ENCODE data around the gene MPDU1.
A peak's percentile ranks its signal among the peaks of the same experiment; 100 is the strongest.

The MPDU1 gene

DNA sequence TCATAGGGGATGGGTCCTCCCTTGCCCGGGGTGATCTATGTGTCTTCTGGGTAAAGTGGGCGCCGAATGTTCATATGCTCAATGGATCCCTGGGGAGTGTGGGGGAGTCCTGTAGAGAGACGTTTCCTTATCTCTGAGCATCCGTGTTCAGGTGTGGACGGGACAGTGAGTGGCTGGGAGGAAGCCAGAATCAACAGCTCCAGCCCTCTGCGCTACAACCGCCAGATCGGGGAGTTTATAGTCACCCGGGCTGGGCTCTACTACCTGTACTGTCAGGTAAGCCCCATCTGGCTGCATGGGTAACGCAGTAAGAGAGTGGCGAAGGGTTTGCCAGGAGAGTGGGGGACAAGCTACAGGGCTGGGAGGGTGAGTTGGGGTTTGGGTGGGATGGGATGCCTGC is 27.0 kb upstream of the MPDU1 start:
- no peak for TF ChIP-seq CTCF (IDR thresholded peaks at IDR 0.05; ENCODE audit: control insufficient read depth, insufficient read depth, low read depth, low read length, missing control alignments)
- no peak for DNase-seq (ENCODE audit: low read depth)

GRCh38 chr17:7557147-7557764 is 26.4 kb upstream of the MPDU1 start:
- no peak overlapping the region for H3K4me3 ChIP-seq (ENCODE audit: control insufficient read depth, low read depth, low read length)
- TF ChIP-seq CTCF (IDR thresholded peaks at IDR 0.05; ENCODE audit: control insufficient read depth, insufficient read depth, low read depth, low read length, missing control alignments) = no peak
- no peak for DNase-seq (ENCODE audit: low read depth)

More for the DNA sequence above, 27.0 kb upstream of the MPDU1 start:
- H3K4me3 ChIP-seq (ENCODE audit: control insufficient read depth, low read depth, low read length) = no peak overlapping the region

DNA sequence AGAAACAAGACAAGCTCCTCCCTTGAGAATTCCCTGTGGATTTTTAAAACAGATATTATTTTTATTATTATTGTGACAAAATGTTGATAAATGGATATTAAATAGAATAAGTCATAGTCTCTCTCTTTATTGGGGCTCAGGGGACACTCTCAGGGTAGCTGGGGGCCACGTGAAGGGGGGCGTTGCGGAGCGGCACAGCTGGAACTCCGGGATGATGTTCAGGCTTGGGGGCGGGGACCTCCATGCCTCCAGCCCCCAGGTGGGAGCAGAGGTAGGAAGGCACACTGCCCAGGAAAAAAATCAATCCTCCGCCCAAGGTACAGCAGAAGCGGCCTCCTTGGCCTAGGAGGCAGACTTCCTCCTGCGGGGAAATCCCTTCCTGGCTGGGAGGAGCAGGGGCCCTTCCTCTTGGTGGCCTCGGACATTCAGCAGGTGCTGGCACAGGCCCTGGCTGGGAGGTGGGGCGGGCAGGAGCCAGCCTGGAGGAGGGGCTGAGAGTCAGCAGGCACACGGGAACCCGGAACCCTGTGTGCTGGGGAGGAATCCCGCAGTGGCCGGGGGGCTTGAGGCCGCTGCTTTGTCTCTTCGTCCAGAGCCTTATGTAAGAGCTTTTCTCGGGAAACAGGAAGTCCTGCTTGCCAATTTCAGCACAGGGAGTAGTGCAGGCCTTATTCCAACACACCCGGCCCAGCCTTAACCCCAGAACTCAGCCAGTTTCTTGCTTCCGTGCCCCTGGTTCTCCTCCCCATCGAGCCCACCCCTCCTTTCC is 25.7 kb upstream of the MPDU1 start:
- H3K4me3 ChIP-seq (ENCODE audit: control insufficient read depth, low read depth, low read length) = no peak overlapping the region; the same call in 1 of the 2 replicates
- peak; percentile 28 for DNase-seq (ENCODE audit: low read depth)
- TF ChIP-seq CTCF (IDR thresholded peaks at IDR 0.05; ENCODE audit: control insufficient read depth, insufficient read depth, low read depth, low read length, missing control alignments) = no peak

DNA sequence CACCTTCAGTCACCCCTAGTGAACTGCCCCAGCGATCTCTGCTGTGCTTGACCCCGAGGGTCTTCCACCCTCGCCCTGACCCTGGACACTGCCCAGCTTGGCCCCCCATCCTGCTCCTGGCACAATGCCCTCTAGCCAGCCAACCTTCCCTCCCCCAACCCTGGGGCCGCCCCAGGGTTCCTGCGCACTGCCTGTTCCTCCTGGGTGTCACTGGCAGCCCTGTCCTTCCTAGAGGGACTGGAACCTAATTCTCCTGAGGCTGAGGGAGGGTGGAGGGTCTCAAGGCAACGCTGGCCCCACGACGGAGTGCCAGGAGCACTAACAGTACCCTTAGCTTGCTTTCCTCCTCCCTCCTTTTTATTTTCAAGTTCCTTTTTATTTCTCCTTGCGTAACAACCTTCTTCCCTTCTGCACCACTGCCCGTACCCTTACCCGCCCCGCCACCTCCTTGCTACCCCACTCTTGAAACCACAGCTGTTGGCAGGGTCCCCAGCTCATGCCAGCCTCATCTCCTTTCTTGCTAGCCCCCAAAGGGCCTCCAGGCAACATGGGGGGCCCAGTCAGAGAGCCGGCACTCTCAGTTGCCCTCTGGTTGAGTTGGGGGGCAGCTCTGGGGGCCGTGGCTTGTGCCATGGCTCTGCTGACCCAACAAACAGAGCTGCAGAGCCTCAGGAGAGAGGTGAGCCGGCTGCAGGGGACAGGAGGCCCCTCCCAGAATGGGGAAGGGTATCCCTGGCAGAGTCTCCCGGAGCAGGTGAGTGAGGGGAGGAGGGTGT is 24.9 kb upstream of the MPDU1 start, which contains the start of gene TNFSF13:
Gene TNFSF13 (plus strand): TSS at position 207 of the 776 bp plus-strand sequence. CDS start 290 bp downstream, at position 497.
- no peak within 1 kb of the TSS; the same call in 1 of the 2 replicates for H3K4me3 ChIP-seq (ENCODE audit: control insufficient read depth, low read depth, low read length)
- no peak for TF ChIP-seq CTCF (IDR thresholded peaks at IDR 0.05; ENCODE audit: control insufficient read depth, insufficient read depth, low read depth, low read length, missing control alignments)

GRCh38 chr17:7559320-7560171 is 24.1 kb upstream of the MPDU1 start:
- H3K4me3 ChIP-seq (ENCODE audit: control insufficient read depth, low read depth, low read length) = no peak overlapping the region
- no peak for TF ChIP-seq CTCF (IDR thresholded peaks at IDR 0.05; ENCODE audit: control insufficient read depth, insufficient read depth, low read depth, low read length, missing control alignments)
- DNase-seq (ENCODE audit: low read depth) = no peak

More for the DNA sequence above, 24.9 kb upstream of the MPDU1 start, which contains the start of gene TNFSF13:
- DNase-seq (ENCODE audit: low read depth) = no peak

Data from AG09309 (cell line).